ENCODE measurements around the gene SEC61B.

SEC61B gene

GRCh38 chr9:99213197-99213596 lies 8.9 kb upstream of the SEC61B start:
- TF ChIP-seq ZFX (IDR thresholded peaks at IDR 0.05; ENCODE audit: borderline replicate concordance) (no peak), CTCF (IDR thresholded peaks at IDR 0.05) (no peak)
- no peak overlapping the region for H3K27ac ChIP-seq

- no peak for TF ChIP-seq ZFX (IDR thresholded peaks at IDR 0.05; ENCODE audit: borderline replicate concordance)
- no peak for TF ChIP-seq CTCF (IDR thresholded peaks at IDR 0.05)
Observed at GRCh38 chr9:99216073-99216472, 6.0 kb upstream of the SEC61B start.

GRCh38 chr9:99220011-99220410 lies 2.1 kb upstream of the SEC61B start:
- TF ChIP-seq ZFX (IDR thresholded peaks at IDR 0.05; ENCODE audit: borderline replicate concordance) = no peak
- no peak for TF ChIP-seq CTCF (IDR thresholded peaks at IDR 0.05)
- H3K27ac ChIP-seq = no peak overlapping the region

More at GRCh38 chr9:99216073-99216472, 6.0 kb upstream of the SEC61B start:
- H3K27ac ChIP-seq = no peak overlapping the region

- peak overlapping the region; percentile 83 for H3K27ac ChIP-seq
- TF ChIP-seq ZFX (IDR thresholded peaks at IDR 0.05; ENCODE audit: borderline replicate concordance) = no peak
- no peak for TF ChIP-seq CTCF (IDR thresholded peaks at IDR 0.05)
Observed at GRCh38 chr9:99221266-99221620, 839 bp upstream of the SEC61B start.

GRCh38 chr9:99222416-99223270 lies 561 bp downstream of the SEC61B start:
- TF ChIP-seq CTCF (IDR thresholded peaks at IDR 0.05) (no peak), ZFX (IDR thresholded peaks at IDR 0.05; ENCODE audit: borderline replicate concordance) (no peak)
- H3K27ac ChIP-seq = peak overlapping the region; percentile 83

GRCh38 chr9:99224445-99224844 lies 2.4 kb downstream of the SEC61B start:
- TF ChIP-seq CTCF (IDR thresholded peaks at IDR 0.05) (no peak), ZFX (IDR thresholded peaks at IDR 0.05; ENCODE audit: borderline replicate concordance) (no peak)
- no peak overlapping the region for H3K27ac ChIP-seq

- no peak for TF ChIP-seq ZFX (IDR thresholded peaks at IDR 0.05; ENCODE audit: borderline replicate concordance)
- no peak for TF ChIP-seq CTCF (IDR thresholded peaks at IDR 0.05)
- H3K27ac ChIP-seq = no peak overlapping the region
Observed at GRCh38 chr9:99226054-99226453, 4.0 kb downstream of the SEC61B start.

Data from 22Rv1 (cell line).